HG03095 (cell line): ENCODE data around the gene CASP10.
"Not testable (repeated sequence)": the region's sequence is repeated elsewhere in the genome, so short reads cannot be mapped to it uniquely, and the experiment has no call there.

ENCODE experiments used
- ATAC-seq: cut with Tn5 transposase; IDR thresholded peaks from one replicate; pipeline ENCODE4 v1.9.1; 2021; ENCODE audit warnings: moderate library complexity; ENCODE audit not compliant: unreplicated experiment

CASP10 gene

DNA sequence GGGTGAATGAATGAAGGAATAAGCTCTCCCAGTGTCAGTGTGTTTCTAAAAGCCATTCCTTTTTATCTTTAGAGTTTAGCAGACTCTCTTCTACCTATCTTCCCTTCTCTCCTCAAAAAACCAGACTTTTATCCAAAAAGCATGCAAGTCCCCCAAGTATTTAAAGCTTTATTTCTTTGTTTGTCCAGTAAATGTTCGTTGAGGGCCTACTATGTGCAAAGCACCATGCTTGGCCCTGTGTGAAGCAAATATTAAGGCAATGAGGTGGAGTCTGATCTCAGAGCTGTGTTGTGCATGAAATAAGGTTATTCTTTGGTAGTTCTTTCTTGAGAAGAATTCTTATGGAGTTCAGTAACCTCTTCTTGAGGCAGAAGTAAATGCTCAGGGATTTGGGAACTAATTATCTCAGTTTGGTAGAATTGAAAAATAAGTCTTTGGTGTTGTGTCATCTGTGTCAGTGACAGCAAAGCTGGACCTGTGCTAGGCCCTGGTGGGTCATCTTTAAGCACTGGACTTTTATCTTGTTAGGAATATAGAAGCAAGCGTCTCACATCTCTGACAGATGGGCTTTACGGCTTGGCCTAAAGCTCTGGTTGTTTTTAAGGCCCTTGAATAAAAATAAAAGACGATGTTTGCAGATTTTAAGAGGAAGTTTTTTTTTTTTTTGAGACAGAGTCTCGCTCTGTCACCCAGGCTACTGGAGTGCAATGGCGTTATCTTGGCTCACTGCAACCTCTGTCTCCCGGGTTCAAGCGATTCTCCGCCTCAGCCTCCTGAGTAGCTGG, 28.1 kb upstream of the CASP10 start:
- no peak for ATAC-seq

DNA sequence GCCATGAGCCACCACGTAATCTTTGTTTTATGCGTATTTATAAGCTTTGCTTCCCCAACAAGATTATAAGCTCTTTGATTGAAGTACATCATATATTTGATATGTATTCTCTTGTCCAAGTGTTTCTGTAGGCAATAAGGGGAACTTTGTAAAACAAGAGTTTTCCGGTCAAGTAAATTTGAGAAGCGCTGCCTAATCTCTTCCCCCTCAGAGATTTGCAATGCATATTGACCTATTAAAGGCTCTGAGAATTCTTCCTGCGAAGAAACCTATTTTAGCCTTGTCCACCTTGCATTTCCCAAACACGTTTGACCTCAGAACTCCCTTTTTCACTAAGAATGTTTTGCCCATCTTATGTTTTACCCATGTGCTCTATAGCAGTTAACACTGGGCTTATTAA, 26.9 kb upstream of the CASP10 start:
- ATAC-seq = no peak

DNA sequence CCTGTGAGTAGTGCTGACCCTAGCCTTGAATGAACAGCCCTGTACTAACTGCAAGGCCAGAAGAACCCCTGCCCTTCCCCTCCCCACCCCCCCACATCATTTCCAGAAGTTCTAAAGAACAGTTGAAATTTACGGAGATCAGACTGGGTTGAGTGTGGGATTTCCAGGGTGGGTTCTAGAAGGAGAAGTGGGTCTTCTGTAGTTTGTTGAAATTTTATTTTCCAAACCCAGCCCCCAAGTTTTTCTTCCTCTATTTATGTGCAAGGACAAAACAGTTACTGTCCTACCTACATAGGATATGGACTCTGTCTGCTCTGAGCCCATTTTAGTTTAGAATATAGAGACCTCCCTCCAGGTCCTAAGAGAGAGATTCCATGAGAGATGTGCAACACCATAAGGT, 26.3 kb upstream of the CASP10 start:
- ATAC-seq = no peak

GRCh38 chr2:201157694-201158093, 25.2 kb upstream of the CASP10 start:
- ATAC-seq = peak; percentile 3

- peak; percentile 95 for ATAC-seq
Measured at GRCh38 chr2:201158111-201158929, 24.6 kb upstream of the CASP10 start.

GRCh38 chr2:201164166-201164565, 18.8 kb upstream of the CASP10 start:
- no peak for ATAC-seq

DNA sequence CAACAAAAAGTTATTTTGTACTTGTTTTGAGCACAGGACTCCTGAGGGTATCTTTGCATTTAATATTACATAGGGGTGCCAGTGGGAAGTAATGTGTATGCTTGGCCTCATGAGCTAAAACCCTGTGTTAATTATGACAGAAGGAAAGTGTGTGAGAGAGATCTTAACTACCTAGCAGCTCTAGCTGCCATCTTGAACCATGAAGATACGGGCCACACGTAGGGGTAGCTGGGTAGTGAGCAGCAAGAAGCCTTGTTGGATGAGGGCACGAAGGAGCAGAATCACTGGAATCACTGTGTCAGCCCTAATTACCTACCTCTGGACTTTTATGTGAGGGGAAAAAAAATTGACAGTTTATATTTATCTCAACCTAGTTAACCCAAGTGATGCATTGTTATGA, 15.4 kb upstream of the CASP10 start:
- no peak for ATAC-seq

DNA sequence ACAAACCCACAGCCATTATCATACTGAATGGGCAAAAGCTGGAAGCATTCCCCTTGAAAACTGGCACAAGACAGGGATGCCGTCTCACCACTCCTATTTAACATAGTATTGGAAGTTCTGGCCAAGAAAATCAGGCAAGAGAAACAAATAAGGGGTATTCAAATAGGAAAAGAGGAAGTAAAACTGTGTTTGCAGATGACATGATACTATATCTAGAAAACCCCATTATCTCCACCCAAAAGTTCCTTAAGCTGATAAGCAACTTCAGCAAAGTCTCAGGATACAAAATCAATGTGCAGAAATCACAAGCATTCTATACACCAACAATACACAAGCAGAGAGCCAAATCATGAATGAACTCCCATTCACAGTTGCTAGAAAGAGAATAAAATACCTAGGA, 14.4 kb upstream of the CASP10 start:
- not testable (repeated sequence) for ATAC-seq

DNA sequence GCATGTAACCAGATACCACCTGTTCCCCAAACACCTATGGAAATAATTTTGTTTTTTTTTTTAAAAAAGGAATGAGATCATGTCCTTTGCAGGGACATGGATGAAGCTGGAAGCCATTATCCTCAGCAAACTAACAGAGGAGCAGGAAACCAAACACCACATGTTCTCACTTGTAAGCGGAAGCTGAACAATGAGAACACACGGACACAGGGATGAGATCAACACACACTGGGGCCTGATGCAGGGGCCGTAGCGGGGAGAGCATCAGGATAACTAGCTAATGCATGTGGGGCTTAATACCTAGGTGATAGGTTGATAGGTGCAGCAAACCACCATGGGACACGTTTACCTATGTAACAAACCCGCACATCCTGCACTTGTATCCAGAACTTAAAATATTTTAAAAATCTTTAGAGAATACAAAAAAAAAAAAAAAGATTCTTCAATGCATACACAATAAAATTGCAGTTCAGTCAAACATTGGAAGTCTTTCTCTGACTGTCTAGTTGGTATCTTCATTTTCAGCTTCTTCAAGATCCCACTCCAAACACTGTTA, 11.6 kb upstream of the CASP10 start:
- no peak for ATAC-seq

GRCh38 chr2:201172279-201172678, 10.7 kb upstream of the CASP10 start:
- ATAC-seq = no peak

GRCh38 chr2:201174687-201175086, 8.3 kb upstream of the CASP10 start:
- no peak for ATAC-seq

DNA sequence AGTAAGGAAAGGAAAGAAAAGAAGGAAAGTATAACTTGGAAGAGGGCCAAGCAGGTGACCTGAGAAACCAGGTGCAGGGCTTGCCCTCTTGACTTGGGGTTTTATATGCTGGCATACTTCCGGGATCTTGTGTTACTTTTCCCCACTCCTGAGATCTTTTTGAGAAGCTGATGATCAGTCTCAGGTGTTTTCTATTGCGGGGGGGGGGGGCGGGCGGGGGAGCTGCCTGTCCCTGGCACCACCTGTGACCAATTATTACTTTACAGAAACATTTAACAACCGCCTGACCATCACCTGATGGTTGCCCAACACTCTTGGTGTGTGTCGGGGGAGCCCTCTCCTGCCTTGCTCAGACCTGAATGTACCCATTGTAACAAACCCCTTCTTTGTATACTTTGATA, 6.9 kb upstream of the CASP10 start:
- ATAC-seq = no peak

DNA sequence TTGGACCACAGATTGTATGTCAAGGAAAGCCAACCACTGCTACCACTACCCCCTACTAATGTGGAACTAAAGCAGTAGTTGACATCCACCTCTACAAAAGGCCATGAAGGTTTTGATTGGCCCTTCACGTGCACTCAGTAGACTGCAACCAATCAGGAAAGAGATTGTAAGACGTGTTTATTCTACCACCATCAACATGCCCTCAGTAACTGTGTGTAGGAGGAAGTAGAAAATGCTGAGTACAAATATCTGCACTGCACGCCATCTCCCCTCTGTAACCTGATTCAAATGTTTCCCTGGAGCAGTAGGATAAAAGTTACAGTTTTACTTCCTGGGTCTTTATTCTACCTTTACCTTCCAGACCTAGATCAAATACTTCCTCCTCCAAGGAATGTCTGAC, 2.9 kb upstream of the CASP10 start:
- no peak for ATAC-seq

DNA sequence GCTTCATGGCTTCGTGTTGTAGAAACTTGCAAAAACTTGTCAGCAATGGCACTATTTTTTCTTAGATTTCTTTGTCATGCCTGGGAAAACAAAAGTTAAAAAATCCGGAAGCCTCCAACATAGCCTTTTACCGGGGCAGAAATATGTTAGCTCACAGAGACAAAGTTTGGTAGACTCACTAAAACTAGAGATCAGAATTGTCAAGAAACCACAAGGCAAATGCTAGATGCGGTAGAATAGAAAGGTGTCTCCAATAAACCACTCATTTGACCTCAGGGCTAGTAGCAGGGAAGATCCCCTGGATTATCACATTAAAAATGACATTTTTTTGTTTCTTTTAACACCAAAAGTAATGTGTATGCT, 405 bp downstream of the CASP10 start:
- no peak for ATAC-seq

DNA sequence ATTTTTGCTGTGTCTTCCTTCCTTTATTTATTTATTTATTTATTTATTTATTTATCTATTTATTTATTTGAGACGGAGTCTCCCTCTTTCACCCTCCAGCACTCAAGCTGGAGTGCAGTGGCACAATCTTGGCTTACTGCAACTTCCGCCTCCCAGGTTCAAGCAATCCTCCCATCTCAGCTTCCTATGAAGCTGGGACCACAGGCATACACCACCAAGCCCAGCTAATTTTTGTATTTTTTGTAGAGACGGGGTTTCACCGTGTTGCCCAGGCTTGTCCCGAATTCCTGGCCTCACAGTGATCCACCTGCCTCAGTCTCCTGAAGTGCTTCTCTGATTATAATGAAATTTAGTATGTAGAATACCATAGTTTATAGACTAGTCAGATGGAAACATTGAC, 894 bp downstream of the CASP10 start:
- not testable (repeated sequence) for ATAC-seq

GRCh38 chr2:201184248-201184647, 1.3 kb downstream of the CASP10 start:
- ATAC-seq = not testable (repeated sequence)

- no peak for ATAC-seq
Measured at GRCh38 chr2:201185863-201186262, 2.9 kb downstream of the CASP10 start.

DNA sequence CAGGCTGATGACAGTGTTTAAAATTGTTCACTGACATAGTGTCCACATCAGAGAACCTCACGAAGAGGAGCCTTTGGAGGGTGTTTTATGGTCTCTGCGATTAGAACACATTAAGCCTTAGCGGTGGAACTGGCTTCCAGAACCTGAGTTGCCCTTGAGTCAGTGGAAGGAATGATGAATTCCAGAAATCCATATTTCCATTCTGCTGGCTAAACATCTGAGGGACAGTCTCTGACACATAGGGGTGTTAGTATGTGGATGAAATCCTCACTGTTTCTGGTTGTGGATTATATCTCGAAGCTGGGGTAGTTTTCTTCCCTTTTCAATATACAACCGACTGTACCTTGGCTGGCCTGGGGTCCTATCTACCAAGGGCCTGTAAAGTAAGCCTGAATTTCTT, 4.0 kb downstream of the CASP10 start:
- no peak for ATAC-seq

- ATAC-seq = no peak
Measured at GRCh38 chr2:201188449-201188848, 5.5 kb downstream of the CASP10 start.

DNA sequence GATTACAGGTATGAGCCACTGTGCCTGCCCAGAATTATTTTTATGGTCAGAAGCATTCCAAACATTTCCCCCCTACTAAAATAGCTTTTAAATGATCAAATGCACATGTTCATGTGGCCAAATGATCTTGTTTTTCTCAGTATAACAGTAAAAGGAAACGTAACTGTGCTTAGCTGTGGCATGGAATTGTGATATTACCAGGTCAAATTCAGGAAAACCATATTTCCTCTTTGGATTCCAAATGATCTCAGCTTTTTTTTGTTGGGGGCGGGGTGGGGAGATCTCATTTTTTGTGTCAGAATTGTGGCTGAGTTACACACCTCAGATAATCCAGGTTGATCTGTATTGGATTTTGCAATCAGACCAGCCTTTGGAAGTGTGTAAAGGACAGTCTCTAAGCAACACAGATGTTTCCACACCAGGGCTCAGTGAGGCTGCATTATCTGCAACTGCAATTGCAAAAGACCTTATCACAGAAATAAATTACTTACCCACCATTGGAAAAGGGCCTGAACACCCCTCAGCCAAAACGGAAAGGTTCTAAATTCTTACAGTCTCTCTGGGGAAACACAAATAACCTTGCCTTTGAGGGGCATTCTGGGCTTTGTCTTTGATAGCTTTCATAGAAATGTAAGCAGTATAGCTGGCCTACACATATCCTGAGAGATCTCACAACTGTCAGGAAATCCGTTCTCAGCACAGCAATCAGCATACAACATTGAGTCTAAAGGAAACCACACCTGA, 8.4 kb downstream of the CASP10 start:
- peak; percentile 56 for ATAC-seq

GRCh38 chr2:201194097-201194496, 11.2 kb downstream of the CASP10 start:
- peak; percentile 92 for ATAC-seq
